ENCODE results near the gene SERTAD2. TPM values are rescaled to one million over a fixed set of nuclear protein-coding genes. Genes with fewer than 3 reads are reported as not detected.

The SERTAD2 gene
- total RNA-seq, 1 donor from 2014 or later: 12.8 TPM

DNA sequence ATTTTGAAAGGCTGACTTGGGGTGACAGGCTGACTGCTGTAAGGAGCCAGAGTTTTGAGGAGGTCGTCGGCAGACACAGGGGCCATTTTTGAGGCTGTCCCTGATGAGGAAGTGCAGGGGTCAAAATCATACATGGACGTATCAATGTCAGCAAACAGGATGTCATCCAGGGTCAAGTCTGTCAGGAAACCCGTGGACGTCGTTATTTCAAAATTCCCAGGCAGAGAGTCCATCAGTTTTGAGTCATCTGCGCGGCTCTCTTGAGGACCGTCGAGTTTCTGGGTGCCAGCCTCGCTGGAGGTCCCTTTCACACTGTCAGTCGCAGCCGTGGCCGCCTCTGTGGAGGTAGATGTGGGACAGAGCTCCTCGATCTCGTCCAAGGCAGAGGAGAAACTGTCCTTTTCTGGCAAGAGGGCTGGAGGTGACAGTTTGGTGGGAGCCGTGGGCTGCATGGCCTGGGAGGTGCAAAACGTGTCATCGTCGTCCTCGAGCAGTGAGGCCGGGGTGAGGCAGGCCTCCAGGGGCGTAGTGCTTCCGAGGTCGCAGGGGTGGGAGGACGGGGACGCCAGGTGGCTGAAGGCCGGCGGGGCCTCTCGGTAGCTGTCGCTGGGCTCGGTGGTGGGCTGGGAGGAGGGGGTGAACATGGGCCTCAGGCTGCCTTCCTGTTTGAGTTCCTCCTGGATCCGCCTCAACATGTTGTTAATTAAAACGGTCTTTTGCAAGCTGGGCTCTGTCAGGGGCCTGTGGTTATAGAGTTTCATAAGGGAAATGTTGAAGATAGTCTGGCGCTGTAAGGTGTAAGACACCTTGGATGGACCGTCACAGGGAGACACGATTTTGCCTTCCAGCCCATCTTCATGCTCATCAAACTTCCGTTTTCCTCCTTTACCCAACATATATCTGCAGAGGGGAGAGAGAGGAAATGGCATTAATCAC lies 17.5 kb downstream of the SERTAD2 start:
- DNase-seq (no peak), ATAC-seq (ENCODE audit: poor library complexity) (no peak)
- intact Hi-C loops (cut with DNase I): no loop called here

DNA sequence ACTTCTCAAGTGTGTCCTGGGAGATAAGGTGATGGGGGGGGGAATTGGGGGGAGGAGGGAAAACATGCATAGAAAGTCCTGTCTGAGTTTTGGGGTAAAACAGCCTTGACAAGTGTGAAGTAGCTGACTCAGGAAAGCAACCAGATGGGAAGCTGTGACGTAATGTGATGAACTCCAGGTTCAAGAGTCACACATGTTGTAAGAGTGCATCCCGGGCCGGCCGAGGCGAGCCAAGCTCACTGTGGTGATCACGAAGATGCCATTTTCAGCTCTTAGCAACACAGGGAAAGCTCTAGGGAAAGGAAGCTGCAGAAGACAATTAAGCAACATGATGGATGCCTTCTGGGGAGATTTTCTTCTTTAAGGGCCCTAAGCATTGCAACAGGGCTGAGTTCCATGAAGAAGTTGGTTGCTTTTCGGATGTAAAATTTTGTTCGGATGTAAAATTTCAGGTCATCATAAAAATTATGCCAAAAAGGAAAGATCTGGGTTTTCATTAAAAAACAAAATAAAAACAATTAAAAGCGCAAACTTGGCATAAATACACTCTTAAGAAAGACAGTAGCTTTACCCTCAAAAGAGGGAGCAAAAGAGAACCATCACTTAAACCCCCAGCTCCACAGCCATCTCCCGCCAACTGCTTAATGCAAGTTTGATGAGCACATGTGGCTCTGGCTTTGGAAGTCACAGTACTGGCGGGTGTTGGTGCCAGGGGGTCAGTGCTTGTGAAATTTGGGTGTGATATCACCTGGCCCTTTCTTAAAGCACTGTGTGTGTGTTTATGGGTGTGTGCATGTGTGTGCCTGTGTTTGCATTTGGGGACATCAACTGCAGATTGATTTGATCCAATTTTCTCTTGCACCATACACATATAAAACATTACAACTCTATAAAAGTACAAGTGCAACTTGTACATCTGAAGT lies 19.1 kb downstream of the SERTAD2 start:
- DNase-seq (no peak), ATAC-seq (ENCODE audit: poor library complexity) (no peak)
- intact Hi-C loops (cut with DNase I): no loop called here

DNA sequence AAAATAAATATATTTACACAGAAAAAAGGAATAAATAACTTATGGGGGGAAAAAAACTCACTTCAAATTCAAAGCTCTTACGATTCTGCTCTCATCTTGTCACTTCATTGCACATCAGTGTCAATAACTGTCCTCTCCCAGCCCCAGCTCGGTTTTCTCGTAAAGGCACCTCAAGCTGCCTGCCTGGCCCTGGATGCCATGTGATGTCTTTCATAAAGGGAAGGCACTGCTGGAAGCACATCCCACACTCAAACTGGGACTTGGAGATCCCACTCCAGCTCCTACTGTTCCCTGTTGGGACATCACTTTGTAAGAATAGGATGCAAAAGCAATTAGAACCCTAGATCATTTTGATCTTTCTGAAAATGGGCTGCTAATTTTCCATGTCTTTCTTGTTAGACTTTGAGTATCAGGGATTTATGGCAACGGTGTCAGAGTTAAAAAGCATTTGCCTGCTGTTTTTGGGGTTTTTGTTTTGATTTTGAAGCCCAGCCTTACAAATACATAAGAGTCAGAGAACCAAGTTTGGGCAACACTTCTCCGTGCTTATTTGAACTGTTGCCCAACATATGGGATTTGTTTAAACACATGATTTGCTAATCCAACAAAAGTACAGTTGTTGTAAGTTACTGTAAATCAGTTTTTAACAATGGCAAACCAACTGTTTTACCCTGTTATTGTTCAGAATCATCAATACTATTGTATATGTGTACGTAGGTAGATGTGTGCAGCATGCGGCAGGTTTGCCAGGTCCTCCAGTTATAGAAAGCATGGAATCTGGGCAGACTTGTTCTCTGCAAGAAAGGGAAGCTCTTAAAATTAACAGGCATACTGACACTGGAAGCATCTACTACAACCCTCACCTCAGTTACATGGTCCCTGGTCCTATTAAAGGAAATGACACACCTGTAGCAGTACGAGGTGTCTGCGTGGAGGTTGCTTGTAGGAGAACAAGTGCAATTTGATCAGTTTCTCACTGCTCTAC lies 20.6 kb downstream of the SERTAD2 start:
- no peak for DNase-seq
- ATAC-seq (ENCODE audit: poor library complexity): no peak
- intact Hi-C loops (cut with DNase I): no loop called here

DNA sequence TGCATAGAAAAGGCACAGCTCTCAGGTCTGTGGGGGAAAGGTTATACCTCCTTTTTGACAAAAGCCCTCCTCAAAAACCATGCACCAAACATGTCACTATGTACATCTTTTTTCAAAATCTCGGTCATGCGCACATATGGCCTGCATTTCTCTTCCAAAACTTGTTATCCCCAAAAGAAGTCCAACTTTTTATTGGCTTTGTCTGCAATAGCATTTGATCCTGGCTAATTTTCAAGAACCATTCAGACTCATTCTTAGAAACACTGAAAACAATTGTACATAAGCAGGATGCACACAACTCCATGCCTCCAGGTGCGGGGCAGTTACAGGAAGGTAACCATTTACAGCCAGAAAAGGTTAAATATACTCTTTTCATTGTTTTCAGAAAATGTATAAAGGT lies 21.9 kb downstream of the SERTAD2 start:
- ATAC-seq (ENCODE audit: poor library complexity): no peak
- no peak for DNase-seq
- intact Hi-C loops (cut with DNase I): no loop called here

DNA sequence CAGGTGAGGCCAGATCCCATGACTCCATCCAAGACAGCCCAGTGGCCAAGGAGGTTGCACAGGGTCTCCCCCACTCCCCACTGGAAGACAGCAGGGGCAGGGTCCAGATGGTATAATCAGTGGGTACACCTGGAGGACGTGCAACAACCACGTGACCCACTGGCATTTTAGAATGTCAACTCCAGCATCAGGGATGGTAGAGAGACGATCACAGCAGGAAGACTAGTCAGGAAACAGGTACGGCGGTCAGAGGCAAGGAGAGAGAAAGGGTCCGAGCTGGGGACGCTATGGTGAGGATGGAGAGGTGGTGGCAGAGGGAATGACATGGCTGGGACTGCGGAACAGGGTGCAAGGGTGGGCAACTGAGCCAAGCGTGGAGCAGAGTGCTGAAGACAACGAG lies 23.0 kb downstream of the SERTAD2 start:
- DNase-seq (no peak), ATAC-seq (ENCODE audit: poor library complexity) (no peak)
- intact Hi-C loops (cut with DNase I): no loop called here

DNA sequence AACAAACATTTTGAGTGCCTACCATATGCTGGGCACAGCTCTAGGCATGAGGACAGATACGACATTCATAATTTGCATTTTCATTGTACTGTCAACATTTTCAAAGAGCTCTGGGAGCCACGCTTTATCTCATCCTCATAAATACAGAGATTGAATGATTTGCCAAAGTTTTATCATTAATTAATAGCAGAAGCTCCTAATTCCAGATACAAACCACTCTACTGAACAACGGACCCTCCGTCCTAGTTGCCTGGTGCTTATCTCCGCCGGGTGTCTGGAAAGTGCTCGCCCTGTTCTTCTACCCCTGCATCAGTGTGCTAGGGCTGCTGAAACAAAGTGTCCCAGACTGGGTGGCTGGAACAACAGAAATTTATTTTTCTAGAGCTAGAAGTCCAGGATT lies 23.8 kb downstream of the SERTAD2 start:
- ATAC-seq (ENCODE audit: poor library complexity) (no peak), DNase-seq (no peak)
- intact Hi-C loops (cut with DNase I): no loop called here

DNA sequence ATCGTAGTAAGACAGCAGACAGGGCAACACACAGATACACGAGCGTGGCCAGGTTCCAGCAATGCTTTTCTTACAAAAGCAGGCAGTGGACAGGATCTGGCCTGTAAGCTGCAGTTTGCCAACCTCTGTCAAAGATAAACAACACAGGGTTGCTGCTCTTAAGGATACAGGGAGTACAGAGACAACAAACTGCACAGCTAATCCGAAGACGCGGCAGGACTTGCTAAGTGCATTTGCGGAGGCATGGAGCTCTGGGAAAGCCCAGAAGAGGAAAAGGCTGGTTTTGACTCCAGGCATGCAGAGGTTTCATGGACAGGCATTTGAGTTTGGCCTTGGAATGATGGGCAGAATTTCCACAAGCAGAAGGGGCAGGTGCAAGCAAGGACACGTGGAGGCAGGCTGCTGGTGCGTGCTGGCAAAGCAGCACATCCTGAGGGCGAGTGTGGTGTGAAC lies 24.4 kb downstream of the SERTAD2 start:
- peak; percentile 66 for ATAC-seq (ENCODE audit: poor library complexity)

DNA sequence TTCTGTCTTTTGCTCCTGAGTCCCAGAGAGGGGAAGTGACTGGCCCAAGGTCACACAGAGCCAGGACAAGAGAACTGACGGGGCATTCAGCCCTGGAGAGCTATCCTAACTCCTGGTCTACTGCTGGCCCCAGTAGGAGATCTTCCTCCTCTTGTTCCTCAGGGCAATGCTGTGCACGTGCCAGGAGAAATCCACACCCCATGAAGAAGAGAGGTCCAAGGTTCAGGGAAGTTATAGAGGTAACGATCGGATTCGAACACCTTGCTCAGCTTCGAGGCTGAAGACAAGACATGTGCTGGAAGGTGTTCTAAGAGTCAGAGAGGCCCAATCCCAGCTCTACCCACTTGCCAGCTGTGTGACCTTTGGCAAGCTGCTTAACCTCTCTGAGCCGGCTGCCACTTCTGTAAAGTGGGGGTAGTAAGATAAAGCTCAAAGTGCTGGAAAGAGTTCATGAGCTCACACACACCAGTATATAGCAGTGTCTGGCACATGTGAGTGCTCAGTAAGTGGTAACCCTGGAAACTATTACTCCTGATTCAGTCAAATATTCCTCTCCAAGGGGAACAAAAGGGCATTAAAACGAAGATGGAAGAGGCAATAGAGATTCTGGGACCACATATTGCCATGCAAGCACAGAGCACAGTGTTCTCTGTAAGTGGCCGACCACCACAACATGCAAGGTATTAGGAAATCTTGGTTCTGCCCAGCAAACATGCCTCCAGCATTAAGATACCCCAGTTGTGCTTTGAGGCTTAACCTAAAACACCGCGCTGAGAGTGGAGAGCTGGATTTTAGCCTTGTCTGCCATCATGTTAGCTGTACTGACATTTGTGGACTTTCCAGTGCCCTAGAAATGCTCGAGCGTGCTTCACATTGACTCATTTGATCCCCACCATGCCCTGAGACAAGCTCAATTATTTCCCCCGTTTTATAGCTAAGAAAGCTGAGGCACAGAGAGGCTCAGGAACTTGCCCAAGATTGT lies 25.6 kb downstream of the SERTAD2 start:
- intact Hi-C loops (cut with DNase I): no loop called here
- no peak for DNase-seq
- ATAC-seq (ENCODE audit: poor library complexity): no peak

More for the DNA sequence above, 24.4 kb downstream of the SERTAD2 start:
- DNase-seq: no peak
- intact Hi-C loops (cut with DNase I): no loop called here

DNA sequence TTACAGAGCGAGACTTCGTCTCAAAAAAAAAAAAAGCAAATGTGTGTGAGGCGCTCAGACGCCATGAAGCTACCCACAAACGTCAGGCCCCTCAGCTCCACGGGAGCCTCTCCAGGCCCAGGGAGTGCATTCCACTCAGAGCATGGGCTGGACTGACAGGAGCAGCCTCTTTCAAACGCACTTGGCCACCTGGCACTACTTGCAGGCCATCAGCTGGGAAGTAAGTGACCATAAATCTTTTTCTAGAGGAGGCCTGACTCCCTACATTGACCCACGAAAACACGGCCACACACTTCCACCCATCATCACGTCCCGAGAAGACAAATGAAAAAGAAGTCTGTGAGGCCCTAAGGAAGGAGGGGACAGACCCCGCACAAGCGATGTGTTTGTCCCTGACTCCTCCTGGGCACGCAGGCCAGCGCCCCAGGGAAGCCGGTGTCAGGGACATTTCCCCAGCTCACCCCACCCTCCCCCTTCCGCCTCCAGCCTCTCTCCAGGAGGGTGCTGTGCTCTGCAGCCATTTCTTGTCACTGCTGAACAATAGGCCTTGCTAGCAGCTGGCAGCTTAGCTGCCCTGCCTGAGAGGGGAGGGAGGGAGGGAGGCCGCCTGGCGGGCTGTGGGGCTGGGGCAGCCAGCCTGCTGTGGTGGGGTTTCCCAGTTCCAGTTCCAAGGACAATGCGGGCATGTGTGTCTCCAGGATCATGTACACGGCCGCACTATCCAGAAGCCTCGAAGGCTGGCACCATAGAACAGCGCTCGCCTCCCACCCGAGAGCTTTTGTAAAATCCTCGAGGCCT lies 26.6 kb downstream of the SERTAD2 start:
- ATAC-seq (ENCODE audit: poor library complexity) (no peak), DNase-seq (no peak)
- intact Hi-C loops (cut with DNase I): no loop called here

DNA sequence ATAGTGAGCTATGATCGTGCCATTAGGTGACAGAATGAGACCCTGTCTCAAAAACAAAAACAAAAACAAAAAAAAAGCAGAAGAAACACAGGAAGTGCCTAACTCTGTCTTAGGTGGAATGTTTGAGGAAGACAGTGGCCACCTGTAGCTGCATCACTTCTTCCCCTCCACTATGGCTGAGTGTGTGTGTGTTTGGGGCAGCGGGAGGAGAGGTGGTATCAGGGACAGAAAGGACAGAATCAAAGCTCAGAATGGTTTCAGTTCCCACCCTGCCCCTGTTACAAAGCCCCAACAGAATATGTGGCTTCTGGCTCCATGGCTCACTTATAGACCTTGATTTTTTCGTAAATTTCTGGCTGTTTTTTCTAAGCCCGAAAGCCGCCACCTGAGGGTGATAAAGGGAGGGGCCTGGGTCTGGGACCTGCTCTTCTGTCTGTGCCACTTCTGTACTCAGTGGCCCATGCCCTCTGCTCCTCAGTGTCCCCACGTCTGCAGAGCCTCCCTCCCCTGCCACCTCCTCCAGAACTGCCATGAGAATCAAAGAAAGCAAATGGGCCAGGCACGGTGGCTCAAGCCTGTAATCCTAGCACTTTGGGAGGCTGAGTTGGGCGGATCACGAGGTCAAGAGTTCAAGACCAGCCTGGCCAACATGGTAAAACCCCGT lies 27.4 kb downstream of the SERTAD2 start:
- intact Hi-C loops (cut with DNase I): no loop called here
- DNase-seq: no peak
- ATAC-seq (ENCODE audit: poor library complexity): no peak

DNA sequence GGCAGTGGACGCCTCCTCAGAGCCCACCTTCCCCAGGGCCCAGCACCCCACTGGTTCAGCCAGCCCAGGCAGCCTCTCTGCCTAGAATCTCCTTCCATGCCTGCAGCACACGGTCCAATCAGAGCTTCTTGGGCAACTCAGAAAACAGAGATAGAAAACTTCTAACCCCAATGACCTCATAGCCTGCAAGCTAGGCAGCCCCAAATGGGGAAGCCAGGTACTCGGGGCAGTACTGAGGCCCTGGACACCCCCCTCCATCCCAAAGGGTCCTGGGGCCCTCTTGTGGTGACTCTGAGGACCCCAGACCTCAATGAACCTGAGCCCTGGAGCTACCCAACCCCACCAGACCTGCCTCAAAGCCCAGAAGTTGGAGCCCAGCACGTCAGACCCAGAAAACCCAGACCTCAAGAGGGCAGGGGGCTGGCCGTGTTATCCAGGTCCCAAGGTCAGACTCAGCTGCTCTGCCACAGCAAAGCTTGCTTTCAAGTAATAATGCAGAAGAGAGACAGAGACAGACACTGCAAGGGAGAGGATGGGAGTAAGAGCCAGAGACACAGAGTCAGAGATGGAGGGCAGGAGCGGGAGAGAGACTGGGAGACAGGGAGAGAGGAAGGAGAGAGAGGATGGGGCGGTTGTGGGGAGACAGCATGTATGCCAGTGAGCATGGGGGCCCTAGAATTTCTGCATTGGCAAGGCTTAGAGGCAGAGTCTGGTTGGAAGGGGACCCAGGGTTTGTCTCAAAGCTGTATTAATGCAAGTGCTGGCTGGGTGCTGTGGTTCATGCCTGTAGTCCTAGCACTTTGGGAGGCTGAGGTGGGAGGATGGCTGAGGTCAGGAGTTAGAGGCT lies 28.2 kb downstream of the SERTAD2 start:
- DNase-seq (no peak), ATAC-seq (ENCODE audit: poor library complexity) (no peak)
- intact Hi-C loops (cut with DNase I): no loop called here

DNA sequence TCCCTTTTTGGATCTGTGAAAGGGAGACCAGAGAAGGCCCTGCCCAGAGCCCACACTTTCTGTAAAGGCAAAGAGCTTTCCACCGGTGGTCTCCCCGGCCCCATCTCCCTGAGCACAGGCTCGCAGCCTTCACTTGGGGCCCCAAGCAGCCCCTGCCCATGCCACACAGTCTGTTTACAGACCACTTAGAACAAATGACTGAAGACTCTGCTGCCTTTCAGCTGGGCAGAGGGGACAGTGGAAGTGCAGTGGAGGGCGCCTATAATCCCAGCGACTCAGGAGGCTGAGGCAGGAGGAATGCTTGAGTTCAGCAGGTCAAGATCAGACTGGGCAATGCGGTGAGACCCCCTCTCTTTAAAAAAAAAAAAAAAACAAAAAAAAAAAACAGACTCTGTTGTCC lies 28.9 kb downstream of the SERTAD2 start:
- DNase-seq (no peak), ATAC-seq (ENCODE audit: poor library complexity) (no peak)
- intact Hi-C loops (cut with DNase I): no loop called here

DNA sequence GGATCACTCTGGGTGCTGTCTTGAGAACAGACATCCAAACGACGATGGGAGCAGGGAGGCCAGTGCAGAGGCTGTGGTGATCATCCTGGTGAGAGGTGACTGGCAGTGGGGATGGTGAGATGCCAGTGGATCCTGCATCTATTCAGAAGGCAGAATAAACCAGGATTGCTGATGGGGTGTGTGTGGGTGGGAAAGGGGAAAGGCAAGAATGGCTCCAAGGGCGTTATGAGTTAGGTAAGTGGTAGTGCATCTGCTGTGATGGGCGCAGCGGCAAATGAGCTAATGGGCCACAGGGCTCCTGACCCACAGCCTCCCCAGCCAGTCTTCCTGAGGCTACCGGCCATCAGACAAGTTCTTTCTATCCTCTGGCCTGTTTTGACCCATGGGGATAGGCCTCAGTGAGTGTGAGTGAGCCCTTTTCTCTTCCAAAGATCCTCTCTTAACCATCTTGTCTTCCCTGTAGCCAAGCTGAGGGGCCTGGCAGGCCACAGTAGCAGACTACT lies 29.6 kb downstream of the SERTAD2 start:
- ATAC-seq (ENCODE audit: poor library complexity) (no peak), DNase-seq (no peak)
- intact Hi-C loops (cut with DNase I): no loop called here

DNA sequence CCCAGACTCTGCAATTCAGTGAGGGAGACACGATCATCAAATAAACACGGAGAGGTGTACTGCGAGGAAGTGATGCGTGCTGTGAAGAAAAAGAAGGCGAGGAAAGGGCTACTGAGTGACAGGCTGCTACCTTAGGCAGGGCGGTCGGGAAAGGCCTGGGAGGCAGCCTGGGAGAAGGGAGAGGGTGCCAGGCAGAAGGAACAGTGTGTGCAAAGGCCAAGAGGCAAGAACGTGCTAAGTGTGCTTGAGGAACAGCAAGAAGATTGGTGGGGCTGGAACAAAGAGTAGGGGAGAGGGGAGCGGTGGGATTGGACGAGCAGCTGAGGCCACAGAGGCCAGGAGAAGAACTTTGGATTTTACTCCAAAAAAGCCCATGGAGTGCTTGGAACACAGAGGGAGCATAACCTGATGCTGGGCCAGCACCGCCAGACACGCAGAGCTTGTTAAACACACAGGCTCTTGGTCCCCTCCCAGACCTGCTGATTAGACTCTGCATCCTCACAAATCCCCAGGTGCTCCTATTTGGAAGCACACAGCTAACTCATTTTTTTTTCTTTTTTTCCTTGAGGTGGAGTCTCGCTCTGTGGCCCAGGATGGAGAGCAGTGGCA lies 30.4 kb downstream of the SERTAD2 start:
- ATAC-seq (ENCODE audit: poor library complexity) (no peak), DNase-seq (no peak)
- intact Hi-C loops (cut with DNase I): no loop called here
